GM23338 (cell line): ENCODE measurements around the gene ERBB4. TPM values are rescaled to one million over a fixed set of nuclear protein-coding genes. Genes with fewer than 3 reads are reported as not detected.

Experiments used
- ATAC-seq: fragments of 200-7000 bp; cut with Tn5 transposase; 3 replicates; pipeline ENCODE4 v1.9.1; 2020
- DNase-seq: peaks from one replicate; pipeline ENCODE4 v3.0.0-alpha.2; 2015; ENCODE audit warnings: low spot score
- H2AFZ ChIP-seq: fragments of 200-600 bp; sonication (generic); 2 replicates; pipeline ENCODE4 v1.8.0; 2016; ENCODE audit warnings: antibody characterized with exemption, mild to moderate bottlenecking, moderate library complexity
- H3F3A ChIP-seq: fragments of 200-600 bp; sonication (generic); replicated peaks from 2 replicates; pipeline ENCODE4 v1.8.0; 2017; ENCODE audit warnings: antibody characterized with exemption, mixed run types, low read depth
- H3K27ac ChIP-seq: fragments of 200-600 bp; sonication (generic); 2 replicates; pipeline ENCODE4 v1.6.1; 2016; ENCODE audit warnings: low read depth
- H3K27me3 ChIP-seq: fragments of 200-600 bp; sonication (generic); 2 replicates; pipeline ENCODE4 v1.8.0; 2016; ENCODE audit warnings: mild to moderate bottlenecking, mixed run types, moderate library complexity; ENCODE audit not compliant: insufficient read depth
- H3K36me3 ChIP-seq: fragments of 200-600 bp; sonication (generic); 2 replicates; pipeline ENCODE4 v1.8.0; 2016; ENCODE audit warnings: mild to moderate bottlenecking; ENCODE audit not compliant: insufficient read depth
- H3K4me1 ChIP-seq: fragments of 200-600 bp; sonication (generic); 2 replicates; pipeline ENCODE4 v1.8.0; 2016; ENCODE audit warnings: mild to moderate bottlenecking, moderate library complexity; ENCODE audit not compliant: insufficient read depth
- H3K4me2 ChIP-seq: fragments of 200-600 bp; sonication (generic); 2 replicates; pipeline ENCODE4 v1.7.1; 2017; ENCODE audit warnings: mixed run types
- H3K4me3 ChIP-seq: fragments of 200-600 bp; sonication (generic); 2 replicates; pipeline ENCODE4 v1.6.1; 2016; ENCODE audit warnings: mixed run types
- H3K79me2 ChIP-seq: fragments of 200-600 bp; sonication (generic); replicated peaks from 2 replicates; pipeline ENCODE4 v1.8.0; 2017; ENCODE audit warnings: mild to moderate bottlenecking; ENCODE audit not compliant: insufficient read depth
- H3K9me2 ChIP-seq: fragments of 200-600 bp; sonication (generic); 2 replicates; pipeline ENCODE4 v1.8.0; 2017; ENCODE audit not compliant: insufficient read depth
- H4K20me1 ChIP-seq: fragments of 200-600 bp; sonication (generic); replicated peaks from 2 replicates; pipeline ENCODE4 v1.8.0; 2017; ENCODE audit warnings: mild to moderate bottlenecking; ENCODE audit not compliant: insufficient read depth
- H3K27ac Mint-ChIP-seq: 2 replicates; pipeline ENCODE4 v1.8.0; 2020; ENCODE audit warnings: inconsistent platforms, mild to moderate bottlenecking, moderate library complexity, mixed read lengths
- H3K27me3 Mint-ChIP-seq: 3 replicates; pipeline ENCODE4 v1.8.0; 2022; ENCODE audit warnings: low read depth, mild to moderate bottlenecking, moderate library complexity, mixed read lengths, inconsistent platforms; ENCODE audit not compliant: insufficient read depth, poor library complexity
- H3K36me3 Mint-ChIP-seq: 3 replicates; pipeline ENCODE4 v1.8.0; 2021; ENCODE audit warnings: low read depth, mild to moderate bottlenecking, inconsistent platforms, moderate library complexity, mixed read lengths
- H3K4me1 Mint-ChIP-seq: 3 replicates; pipeline ENCODE4 v1.8.0; 2020; ENCODE audit warnings: mild to moderate bottlenecking, inconsistent platforms, mixed read lengths
- H3K4me3 Mint-ChIP-seq: 3 replicates; pipeline ENCODE4 v1.8.0; 2021; ENCODE audit warnings: moderate library complexity, mild to moderate bottlenecking, inconsistent platforms, mixed read lengths
- H3K9me3 Mint-ChIP-seq: 3 replicates; pipeline ENCODE4 v1.8.0; 2020; ENCODE audit warnings: moderate library complexity, mild to moderate bottlenecking, inconsistent platforms, mixed read lengths
- CREB1 ChIP-seq: fragments of 250-450 bp; sonication (Bioruptor Pico); IDR thresholded peaks from 2 replicates; pipeline ENCODE4 v1.5.0; 2020; ENCODE audit warnings: low read depth, mild to moderate bottlenecking, moderate library complexity
- CTCF ChIP-seq, 2 experiments: fragments of 200-600 bp in 1 of 2; sonication (generic) in 1 of 2; conservative IDR thresholded peaks; 2 replicates each; pipeline versions ENCODE4 v1.5.1 to v1.6.1; 2016 to 2017; ENCODE audit warnings: antibody characterized with exemption in 2 of 2, low read depth in 2 of 2, mild to moderate bottlenecking in 2 of 2, moderate library complexity in 1 of 2
- NANOG ChIP-seq: IDR thresholded peaks from 2 replicates; pipeline ENCODE4 v1.6.1; 2016; ENCODE audit warnings: antibody characterized with exemption, borderline replicate concordance
- POLR2AphosphoS5 ChIP-seq: IDR thresholded peaks from 2 replicates; pipeline ENCODE4 v1.6.1; 2016; ENCODE audit warnings: antibody characterized with exemption, low read depth
- REST ChIP-seq: IDR thresholded peaks from one replicate; pipeline ENCODE4 v1.6.1; 2018; ENCODE audit warnings: antibody characterized with exemption; ENCODE audit not compliant: unreplicated experiment
- STAT1 ChIP-seq: IDR thresholded peaks from one replicate; pipeline ENCODE4 v1.6.1; 2016; ENCODE audit warnings: antibody characterized with exemption; ENCODE audit not compliant: unreplicated experiment
- ZNF462 ChIP-seq: fragments of 250-450 bp; sonication (Bioruptor Pico); IDR thresholded peaks from 2 replicates; pipeline ENCODE4 v1.5.0; 2020; ENCODE audit warnings: mild to moderate bottlenecking, moderate library complexity
- polyA plus RNA-seq: library from polyadenylated mRNA; unstranded; fragments of >200 nt; fragmentation: Nextera tagmentation; extraction: Ambion mirVana; gene quantifications from 2 replicates; pipeline ENCODE4 v1.2.1, GENCODE V29; 2016
- total RNA-seq: library from RNA; depleted of rRNA; stranded (reverse); fragments of >200 nt; shearing (Covaris generic); gene quantifications from 2 replicates; pipeline ENCODE4 v1.2.3, GENCODE V29; 2014

ERBB4 gene
- total and polyA plus RNA-seq, 2 experiments from 2014 or later = 0.73 to 1.1 TPM

- no peaks in the 10 kb centered on the region for H3F3A ChIP-seq
- no peaks in the 10 kb centered on the region for H3K36me3 ChIP-seq
- H3K27me3 ChIP-seq = no peaks in the 10 kb centered on the region
- no peaks in the 10 kb centered on the region for H3K4me1 ChIP-seq
- Mint-ChIP-seq H3K36me3 (no peaks in the 10 kb centered on the region), H3K27ac (no peak overlapping the region), H3K4me1 (peaks cover 7% of the 10 kb centered on the region; the same call in 2 of the 3 replicates), H3K27me3 (no peaks in the 10 kb centered on the region), H3K4me3 (no peak overlapping the region), H3K9me3 (no peaks in the 10 kb centered on the region)
- ATAC-seq = no peak
- no peak overlapping the region for H3K4me2 ChIP-seq
- no peaks in the 10 kb centered on the region for H3K9me2 ChIP-seq
- H3K27ac ChIP-seq = no peak overlapping the region
- H2AFZ ChIP-seq = no peak overlapping the region
- H3K79me2 ChIP-seq = no peaks in the 10 kb centered on the region
- H4K20me1 ChIP-seq = no peaks in the 10 kb centered on the region
- no peak overlapping the region for H3K4me3 ChIP-seq
- TF ChIP-seq STAT1 (no peak), POLR2AphosphoS5 (no peak), ZNF462 (CRISPR knock-in tag) (no peak), CREB1 (CRISPR knock-in tag) (no peak), NANOG (no peak), REST (no peak), CTCF (conservative IDR thresholded peaks at IDR 0.05; ENCODE audit: low read depth in 2 of 2) (no peak)
- DNase-seq = no peak
Measured at GRCh38 chr2:212032032-212032431, 506.6 kb downstream of the ERBB4 start.
